Suppressor macrophage treated with lipopolysaccharide for 1 hour (primary cell): Measurements from ENCODE around the gene TBL2.
"Not testable (repeated sequence)": the region's sequence is repeated elsewhere in the genome, so short reads cannot be mapped to it uniquely, and the experiment has no call there.

ENCODE experiments used
- DNase-seq, 3 donors: peaks; one replicate each; pipeline ENCODE4 v3.0.0-alpha.2; 2020 to 2022

Gene TBL2

DNA sequence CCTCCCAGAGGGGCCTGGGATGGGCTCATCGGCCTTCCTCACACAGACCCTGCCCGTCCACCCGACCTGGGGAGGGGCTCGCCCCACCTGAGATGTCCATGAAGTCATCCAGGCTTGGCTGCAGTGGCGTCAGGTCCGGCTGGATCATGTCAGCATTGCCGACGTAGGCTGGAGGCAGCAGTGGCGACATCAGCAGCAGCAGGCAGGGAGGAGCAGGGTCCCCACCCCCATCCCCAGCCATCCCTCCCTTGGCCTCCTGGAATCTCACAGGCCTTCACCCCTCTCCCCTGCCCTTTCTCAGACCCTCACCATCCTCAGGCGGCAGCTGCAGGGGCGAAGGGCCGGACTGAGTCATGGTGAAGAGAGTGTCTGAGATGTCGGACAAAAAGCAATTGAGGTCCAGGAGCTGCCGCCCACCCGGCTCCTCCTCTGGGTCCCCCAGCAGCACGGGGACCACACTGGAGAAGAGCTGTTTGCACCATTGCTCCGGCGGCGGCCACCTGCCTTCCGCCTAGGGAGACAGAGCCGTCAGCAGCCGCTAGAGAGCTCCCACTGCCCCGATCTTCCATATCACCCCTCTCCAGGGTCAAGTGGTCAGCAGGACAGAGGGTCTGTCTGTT is 27.3 kb upstream of the TBL2 start:
- DNase-seq, result no peak

- DNase-seq, result peak; percentile 74 to 89 (median 85)
Measured at GRCh38 chr7:73602721-73603651, 24.6 kb upstream of the TBL2 start.

DNA sequence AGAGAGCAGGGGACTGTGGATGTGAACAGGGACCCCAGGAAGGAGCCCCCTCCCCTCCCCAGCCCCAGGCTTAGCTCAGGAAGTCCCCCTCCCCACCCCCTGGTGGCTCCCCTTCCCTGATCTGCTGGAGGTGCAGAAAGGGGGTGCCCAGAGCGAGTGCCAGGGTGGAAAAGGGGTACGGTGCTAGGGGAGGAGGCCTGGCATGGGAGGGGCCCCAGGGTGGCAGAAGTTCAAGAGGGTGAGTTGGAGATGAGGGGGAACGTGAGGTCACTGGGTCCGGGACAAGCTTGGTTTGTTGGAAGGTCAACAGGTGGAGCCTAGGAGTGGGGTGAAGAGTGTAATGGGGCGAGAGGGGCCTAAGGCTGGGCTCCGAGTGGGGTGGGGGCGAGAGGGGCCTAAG is 21.5 kb upstream of the TBL2 start:
- DNase-seq, result no peak

DNA sequence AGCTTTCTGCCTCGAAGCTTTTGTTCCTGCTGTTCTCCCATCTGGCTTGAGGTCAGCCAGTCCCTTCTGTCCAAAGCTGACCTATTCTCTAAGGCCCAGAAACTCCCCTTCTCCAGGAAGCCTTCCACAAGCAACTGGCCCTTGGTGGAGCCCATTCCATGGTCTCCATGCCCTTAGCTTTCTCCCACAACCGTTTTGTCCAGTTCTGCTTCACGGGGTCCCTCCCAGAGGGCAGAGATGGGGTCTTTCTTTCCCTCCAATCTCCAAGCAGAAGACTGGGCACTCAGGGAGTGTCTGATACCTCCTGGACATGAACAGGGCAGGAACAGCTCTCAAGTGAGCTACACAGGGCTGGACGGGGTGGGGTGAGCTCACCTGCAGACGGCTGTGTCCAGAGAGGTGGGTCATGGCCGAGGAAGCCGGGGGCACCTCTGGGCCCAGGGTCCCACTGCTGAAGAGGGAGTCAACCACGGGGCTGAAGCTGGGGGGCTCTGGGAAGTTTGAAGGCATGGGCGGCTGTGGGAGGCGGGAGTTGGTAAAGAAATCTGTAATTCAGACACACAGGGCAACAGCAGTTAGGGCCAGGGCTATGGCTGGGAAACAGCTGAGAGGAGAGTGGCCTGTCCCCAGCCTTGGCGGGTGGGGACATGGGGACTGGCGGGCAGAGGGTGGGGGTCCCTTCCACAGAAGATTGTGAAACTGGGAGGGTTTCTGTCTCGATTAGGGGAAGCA is 20.9 kb upstream of the TBL2 start:
- DNase-seq, result no peak

- no peak for DNase-seq
Measured at GRCh38 chr7:73597978-73598782, 19.8 kb upstream of the TBL2 start.

DNA sequence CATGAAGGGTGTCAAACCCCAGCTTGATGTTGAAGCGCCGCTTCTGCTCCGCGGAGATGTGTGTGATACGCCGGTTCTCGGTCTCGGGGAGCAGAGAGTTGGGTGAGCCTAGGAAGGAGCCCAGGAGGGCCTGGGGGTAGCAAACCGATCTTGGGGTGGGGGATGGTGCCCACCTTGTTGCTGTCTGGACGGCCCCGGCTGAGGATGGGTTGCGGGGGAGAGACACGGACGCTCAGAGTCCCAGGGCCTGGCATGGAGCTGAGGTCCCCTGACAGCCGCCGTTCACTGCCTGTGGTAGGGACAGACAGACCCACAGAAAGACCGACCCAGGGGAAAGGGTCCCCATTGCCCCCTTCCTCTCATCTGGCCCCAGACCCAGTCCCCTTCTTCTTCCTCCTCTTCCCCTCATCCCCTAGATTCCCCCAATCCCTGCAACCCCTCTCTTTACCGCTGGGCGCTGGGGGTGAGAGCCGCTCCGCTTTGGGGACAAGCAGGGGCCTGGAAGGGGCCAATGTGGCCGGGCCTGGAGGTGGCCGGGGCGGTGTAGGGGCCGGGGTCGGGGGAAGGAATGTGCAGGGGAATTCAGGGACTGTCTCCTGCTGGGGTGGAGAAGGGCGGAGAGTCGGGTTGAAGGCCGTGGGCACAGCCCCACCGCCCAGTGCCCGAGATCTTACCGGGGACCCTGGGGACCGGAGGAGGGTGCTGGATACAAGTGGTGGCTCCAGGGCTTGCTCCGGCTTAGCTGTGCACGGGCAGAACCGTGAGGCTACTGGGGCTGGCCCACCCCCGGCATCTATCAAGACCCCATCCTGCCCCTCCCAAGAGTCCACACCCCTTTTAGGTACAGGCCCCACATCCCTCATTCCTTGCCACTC is 18.0 kb upstream of the TBL2 start:
- DNase-seq, result no peak

DNA sequence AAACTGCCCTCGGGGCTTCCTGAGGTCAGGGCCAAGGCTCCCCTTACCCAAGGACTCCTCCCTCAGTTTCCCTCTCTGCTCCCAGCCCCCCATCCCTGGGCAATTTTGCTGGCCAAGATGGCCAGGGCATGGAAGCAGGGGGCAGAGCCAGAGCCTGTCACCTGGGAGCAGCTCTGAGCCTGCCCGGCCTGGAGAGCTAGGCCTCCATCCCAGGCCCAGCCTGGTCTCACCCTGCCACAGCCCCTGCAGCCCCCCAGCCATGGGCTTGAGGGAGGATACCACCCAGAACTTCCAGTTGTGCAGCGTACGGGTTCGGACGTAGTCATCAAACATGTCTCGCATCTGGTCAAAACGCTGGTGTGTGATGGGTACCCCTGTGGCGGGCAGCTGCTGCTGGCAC is 17.0 kb upstream of the TBL2 start:
- DNase-seq, result no peak

- DNase-seq, result no peak
Measured at GRCh38 chr7:73593207-73594045, 15.0 kb upstream of the TBL2 start.

GRCh38 chr7:73586911-73587310 is 8.5 kb upstream of the TBL2 start:
- DNase-seq, result no peak

- no peak for DNase-seq
Measured at GRCh38 chr7:73585196-73585595, 6.8 kb upstream of the TBL2 start.

DNA sequence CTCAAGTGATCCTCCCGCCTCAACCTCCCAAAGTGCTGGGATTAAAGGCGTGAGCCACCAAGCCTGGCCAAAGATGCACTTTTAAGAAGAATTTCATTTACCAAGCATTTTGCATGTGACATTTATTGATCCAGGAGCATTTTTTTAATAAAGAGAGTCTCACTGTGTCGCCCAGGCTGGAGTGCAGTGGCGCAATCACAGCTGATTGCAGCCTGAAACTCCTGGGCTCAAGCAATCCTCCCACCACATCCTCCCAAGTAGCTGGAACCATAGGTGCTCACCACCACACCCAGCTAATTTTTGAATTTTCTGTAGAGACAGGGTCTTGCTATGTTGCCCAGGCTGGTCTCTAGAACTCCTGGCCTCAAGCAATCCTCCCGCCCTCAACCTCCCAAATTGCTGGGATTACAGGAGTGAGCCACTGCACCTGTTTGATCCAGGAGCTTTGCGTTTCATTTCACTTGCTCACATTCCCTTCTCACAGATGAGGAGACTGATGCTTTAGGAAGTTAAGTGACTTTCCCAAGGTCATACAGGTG is 4.4 kb upstream of the TBL2 start:
- no peak for DNase-seq

DNA sequence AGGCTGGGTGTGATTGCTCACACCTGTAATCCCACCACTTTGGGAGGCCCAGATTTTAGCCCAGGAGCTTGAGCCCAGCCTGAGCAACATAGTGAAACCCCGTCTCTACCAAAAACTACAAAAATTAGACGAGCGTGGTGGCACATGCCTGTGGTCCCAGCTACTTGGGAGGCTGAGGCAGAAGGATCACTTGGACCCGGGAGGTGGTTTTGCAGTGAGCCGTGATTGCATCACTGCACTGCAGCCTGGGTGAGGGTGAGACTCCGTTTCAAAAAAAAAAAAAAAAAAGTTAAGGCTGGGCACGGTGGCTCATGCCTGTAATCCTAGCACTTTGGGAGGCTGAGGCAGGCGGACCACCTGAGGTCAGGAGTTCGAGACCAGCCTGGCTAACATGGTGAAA is 2.6 kb upstream of the TBL2 start:
- DNase-seq, result not testable (repeated sequence)

DNA sequence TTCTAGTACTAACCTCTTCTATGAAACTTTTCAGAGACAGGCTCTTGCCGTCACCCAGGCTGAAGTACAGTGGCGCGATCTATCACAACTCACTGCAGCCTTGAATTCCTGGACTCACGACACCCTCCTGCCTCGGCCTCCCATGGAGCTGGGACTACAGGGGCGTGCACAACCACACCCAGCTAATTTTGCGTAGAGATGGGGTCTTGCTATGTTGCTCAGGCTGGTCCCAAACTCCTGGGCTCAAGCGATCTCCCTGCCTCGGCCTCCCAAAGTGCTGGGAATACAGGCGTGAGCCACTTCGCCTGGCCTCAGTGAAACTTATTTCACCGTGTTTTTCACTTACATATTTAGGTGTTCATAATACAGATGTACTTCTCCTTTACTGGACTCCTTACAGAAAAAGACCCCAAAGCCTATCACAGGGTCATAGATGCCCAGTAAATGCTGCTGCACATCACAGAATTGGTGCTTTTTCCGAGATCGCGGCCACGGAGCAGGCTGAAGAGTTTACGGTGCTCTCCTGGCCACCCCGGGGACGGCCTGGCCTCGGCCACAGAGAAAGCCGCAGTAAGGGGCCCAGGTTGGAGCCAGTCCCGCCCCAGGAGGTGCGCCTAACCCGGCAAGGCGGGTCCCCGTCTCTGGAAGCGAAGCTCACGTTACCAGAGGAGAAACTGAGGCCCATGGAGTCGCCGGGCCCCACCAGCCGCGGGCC is 595 bp downstream of the TBL2 start:
- no peak for DNase-seq

DNA sequence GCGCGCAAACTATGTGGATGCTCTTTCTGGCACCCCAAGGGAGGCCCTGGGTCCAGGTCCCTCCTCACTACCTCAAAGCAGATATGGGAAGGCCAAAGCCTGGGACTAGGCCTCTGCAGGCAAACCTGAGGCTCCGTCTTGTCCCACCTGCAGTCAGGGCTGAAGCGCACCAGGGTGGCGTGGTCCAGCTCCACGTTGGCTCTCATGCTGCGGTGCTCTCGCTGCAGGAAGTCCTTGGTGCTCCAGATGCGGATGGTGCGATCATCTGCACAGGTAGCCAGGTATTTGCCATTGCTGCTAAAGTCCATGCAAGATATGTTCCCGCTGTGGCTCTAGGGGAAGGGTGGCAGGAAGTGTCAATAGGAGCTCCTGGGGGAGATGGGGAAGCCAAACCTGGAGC is 4.6 kb downstream of the TBL2 start:
- DNase-seq, result no peak

DNA sequence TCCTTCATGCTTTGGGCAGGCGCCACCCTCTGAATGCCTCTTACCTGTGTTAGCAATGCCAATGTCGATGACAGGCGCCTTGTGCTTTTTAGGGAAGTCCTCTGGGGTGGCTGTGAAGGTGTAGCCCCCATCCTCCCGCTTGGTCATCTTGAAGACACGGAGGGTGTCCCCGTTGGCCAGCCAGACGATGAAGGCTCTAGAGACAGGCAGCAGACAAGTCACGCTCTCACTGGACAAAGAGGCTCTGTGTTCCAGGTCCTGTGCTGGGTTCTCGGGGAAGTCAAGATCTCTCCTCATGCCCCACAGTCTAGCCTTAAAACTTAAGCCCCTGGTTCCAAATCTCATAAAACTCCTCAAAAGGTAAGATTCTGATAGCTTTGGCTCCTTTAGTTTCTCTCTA is 5.1 kb downstream of the TBL2 start:
- DNase-seq, result no peak

DNA sequence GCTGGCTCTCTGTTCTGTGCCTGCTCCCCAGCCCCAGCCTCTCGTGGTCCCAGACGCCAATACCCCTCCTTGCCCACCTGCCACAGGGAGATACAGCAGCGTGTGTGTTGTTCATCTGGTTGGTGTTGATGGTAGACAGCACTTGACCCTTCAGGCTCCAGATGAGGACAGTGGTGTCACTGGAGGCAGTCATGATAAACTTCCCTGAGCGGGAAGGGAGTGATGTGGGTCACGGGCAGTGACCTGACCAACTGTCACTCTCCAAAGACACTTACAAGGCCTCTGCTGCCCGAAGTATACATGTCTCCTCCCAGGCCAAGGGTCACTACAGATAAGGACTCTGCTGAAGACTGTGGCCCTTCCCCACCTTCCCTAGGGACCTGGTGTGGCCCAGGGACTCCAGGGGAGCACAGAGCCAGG is 5.6 kb downstream of the TBL2 start:
- DNase-seq, result no peak

- no peak for DNase-seq
Measured at GRCh38 chr7:73570977-73571376, 7.4 kb downstream of the TBL2 start.

- DNase-seq, result no peak
Measured at GRCh38 chr7:73570521-73570920, 7.9 kb downstream of the TBL2 start.

DNA sequence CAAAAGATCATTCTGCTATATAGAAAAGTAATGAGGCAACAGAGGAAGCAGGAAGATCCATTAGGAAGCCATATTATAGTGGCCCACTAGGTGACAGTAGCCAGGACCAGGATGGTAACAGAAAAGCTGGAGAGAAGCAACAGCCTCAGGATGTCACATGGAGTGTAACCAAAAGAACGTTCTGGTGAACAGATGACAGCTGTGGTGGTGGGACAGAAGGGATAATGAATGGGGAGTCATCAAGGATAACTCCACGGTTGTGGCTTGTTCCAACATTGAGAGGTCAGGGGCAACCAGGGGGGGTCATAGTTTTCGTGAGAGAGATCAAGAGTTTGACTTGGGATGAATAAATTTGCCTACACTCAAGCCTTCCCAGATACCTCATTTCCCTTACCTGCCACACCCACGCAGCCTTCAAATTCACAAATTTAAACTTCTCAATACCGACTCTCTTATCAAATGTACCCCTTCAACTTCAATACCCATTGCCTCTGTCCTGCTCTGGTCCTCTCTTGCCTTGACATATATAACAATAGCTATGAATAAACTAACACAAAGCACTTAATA is 9.3 kb downstream of the TBL2 start:
- DNase-seq, result no peak
